Mucosa of rectum (tissue), 2 donors: Measurements from ENCODE around the gene EIF2S1.

Source experiments
- H3K27ac ChIP-seq, 2 donors: one replicate each; pipeline ENCODE4 v1.7.0; 2013; ENCODE audit warnings: inconsistent platforms in 2 of 2, low read depth in 2 of 2, low read length in 2 of 2
- H3K27me3 ChIP-seq, 2 donors: one replicate each; pipeline ENCODE4 v1.7.0; 2013; ENCODE audit warnings: low read length in 2 of 2; ENCODE audit not compliant: control insufficient read depth in 2 of 2, insufficient read depth in 2 of 2
- H3K36me3 ChIP-seq, 2 donors: one replicate each; pipeline ENCODE4 v1.7.0; 2013; ENCODE audit warnings: low read length in 2 of 2; ENCODE audit not compliant: control insufficient read depth in 2 of 2, insufficient read depth in 2 of 2
- H3K4me1 ChIP-seq, 2 donors: one replicate each; pipeline ENCODE4 v1.7.0; 2013; ENCODE audit warnings: low read length in 2 of 2, mild to moderate bottlenecking in 1 of 2; ENCODE audit not compliant: control insufficient read depth in 2 of 2, insufficient read depth in 2 of 2
- H3K4me3 ChIP-seq, 2 donors: one replicate each; pipeline ENCODE4 v1.7.0; 2013; ENCODE audit warnings: low read length in 2 of 2
- H3K9ac ChIP-seq, 2 donors: one replicate each; pipeline ENCODE4 v1.7.0; 2013; ENCODE audit warnings: low read length in 2 of 2, low read depth in 1 of 2, mild to moderate bottlenecking in 1 of 2
- H3K9me3 ChIP-seq, 2 donors: one replicate each; pipeline ENCODE4 v1.7.0; 2013; ENCODE audit warnings: low read length in 2 of 2; ENCODE audit not compliant: control insufficient read depth in 2 of 2
- donor health status: healthy.
- donor health status: Normal muscosa, but diverticular disease.

Gene EIF2S1

DNA sequence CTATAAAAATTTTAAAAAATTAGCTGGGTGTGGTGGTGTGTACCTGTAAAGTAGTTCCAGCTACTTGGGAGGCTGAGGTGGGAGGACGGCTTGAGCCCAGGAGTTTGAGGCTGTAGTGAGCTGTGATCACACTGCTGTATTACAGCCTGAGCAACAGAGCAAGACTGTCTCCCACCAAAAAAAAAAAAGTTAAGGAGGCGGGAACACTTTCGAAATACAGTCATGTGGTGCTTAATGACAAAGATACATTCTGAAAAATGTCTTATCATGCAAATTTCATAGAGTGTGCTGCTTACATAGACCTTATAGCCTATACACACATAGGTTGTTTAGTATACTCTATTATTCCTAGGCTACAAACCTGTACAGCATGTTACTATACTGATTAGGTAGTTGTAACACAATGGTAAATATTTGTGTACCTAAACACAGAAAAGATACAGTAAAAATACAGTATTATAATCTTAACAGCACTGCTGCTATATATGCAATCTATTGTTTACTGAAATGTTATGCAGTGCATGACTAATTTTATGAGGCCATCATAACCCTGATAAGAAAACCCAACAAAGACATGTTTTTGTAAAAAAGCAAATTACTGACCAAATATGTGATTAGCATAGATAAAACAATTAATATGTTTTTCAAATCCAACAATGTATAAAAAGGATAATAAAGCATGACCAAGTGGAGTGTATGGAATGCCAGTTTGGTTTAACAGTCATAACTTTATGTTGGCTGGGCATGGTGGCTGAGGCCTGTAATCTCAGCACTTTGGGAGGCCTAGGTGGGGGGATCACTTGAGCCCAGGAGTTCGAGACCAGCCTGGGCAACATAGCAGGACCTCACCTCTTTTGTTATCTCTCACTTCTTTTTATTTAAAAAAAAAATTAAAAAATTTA is 11.4 kb downstream of the EIF2S1 start:
- peaks cover 66 to 70% of the 10 kb centered on the region in 2 donors for H3K36me3 ChIP-seq
- no peaks in the 10 kb centered on the region for H3K4me1 ChIP-seq
- H3K27me3 ChIP-seq = no peaks in the 10 kb centered on the region
- H3K9me3 ChIP-seq = no peaks in the 10 kb centered on the region
- no peak overlapping the region for H3K27ac ChIP-seq
- H3K9ac ChIP-seq = no peak overlapping the region
- no peak overlapping the region for H3K4me3 ChIP-seq

DNA sequence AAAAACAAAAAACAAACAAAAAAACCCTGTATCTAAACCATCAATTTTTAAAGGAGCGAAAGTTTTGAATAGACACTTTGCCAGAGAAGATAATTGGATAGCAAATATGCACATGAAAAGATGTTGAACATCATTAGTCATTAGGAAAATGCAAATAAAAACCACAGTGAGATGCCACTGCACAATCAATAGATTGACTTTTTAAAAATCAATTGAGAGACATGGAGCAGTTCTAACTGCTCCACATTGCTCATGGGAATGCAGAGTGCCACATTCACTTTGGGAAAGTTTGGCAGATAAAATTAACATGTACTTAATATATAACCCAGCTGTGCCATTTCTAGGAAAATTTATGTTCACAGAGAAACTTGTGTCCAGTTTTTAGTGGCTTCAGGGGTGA is 12.7 kb downstream of the EIF2S1 start:
- peaks cover 63 to 76% of the 10 kb centered on the region in 2 donors for H3K36me3 ChIP-seq
- H3K9me3 ChIP-seq = no peaks in the 10 kb centered on the region
- H3K4me3 ChIP-seq = no peak overlapping the region
- no peaks in the 10 kb centered on the region for H3K27me3 ChIP-seq
- H3K9ac ChIP-seq = no peak overlapping the region
- H3K4me1 ChIP-seq = no peaks in the 10 kb centered on the region
- no peak overlapping the region for H3K27ac ChIP-seq

DNA sequence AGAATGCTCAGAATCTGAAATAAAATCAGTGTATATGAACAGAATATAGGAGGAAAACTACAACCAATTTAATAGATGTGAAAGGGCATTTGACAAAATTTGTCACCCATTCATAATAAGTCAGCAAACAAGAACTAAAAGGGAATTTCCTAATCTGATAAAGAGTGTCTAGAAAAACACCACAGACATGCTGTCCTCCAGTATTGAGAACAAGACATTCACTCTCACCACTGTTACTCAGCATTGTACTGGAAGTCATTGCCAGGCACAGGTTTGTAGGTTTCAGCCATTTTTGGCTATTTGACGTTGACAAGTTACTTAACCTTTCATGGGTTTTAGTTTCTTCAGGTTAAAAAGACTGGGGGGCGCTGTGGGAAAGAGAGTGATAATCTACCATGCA is 13.2 kb downstream of the EIF2S1 start:
- Histone ChIP-seq H3K27me3 (no peaks in the 10 kb centered on the region), H3K4me1 (no peaks in the 10 kb centered on the region), H3K27ac (no peak overlapping the region), H3K9me3 (no peaks in the 10 kb centered on the region), H3K36me3 (peaks cover 61 to 74% of the 10 kb centered on the region in 2 donors), H3K9ac (no peak overlapping the region), H3K4me3 (no peak overlapping the region)

DNA sequence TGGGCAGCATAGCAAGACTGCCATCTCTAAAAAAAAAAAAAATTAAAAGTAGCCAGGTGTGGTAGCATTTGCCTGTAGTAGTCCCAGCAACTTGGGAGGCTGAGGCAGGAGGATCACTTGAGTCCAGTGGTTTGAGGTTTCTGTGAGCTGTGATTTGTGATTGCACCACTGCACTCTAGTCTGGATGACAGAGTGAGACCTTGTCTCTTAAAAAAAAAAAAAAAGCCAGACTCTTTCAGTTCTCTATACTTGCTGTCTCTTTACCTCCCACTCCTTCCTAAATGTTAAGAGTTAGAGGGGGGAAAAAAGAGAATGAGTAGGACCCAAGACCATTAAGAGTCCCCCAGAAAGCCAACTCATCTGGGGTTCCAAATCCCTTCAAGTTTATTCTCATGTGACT is 17.8 kb downstream of the EIF2S1 start:
- Histone ChIP-seq H3K4me1 (no peaks in the 10 kb centered on the region), H3K9ac (no peak overlapping the region), H3K27me3 (no peaks in the 10 kb centered on the region), H3K9me3 (no peaks in the 10 kb centered on the region), H3K36me3 (peaks cover 60 to 78% of the 10 kb centered on the region in 2 donors), H3K27ac (no peak overlapping the region), H3K4me3 (no peak overlapping the region)

DNA sequence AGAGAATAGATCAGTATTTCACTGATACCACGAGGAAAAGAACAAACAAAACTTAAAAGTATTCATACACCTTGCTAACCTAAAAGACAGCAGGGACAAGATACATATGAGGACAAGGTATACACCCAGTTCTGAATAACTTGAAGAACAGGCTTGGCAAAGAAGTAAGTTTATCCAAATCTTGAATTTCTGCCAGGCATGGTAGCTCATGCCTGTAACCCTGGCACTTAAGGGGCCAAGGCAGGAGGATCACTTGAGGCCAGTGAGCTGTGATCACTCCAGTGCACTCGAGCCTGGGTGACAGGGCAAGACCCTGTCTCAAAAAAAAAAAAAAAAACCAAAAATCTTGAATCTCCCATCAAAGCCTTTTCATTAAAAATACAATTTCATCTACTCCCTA is 25.0 kb downstream of the EIF2S1 start:
- Histone ChIP-seq H3K27me3 (no peaks in the 10 kb centered on the region), H3K4me3 (no peak overlapping the region), H3K9ac (no peak overlapping the region), H3K9me3 (no peaks in the 10 kb centered on the region), H3K27ac (no peak overlapping the region), H3K4me1 (no peaks in the 10 kb centered on the region), H3K36me3 (peaks cover 67 to 68% of the 10 kb centered on the region in 2 donors)

DNA sequence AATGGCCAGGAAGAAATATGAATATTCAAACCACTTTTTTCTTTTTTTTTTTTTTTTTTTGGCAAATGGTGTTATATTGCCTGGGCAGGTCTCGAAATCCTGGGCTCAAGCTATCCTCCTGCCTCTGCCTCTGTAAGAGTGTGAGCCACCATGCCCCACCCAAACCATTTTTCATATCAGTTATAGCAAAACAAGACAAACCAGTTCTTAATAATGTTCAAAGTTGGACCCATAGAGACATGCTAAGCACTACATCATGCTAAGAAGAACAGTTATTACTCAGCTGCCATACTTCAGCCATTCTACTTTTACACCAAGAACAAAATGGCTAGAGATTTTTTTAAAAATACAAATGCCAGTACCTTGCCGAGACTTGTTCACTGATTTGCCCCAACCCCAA is 25.5 kb downstream of the EIF2S1 start:
- Histone ChIP-seq H3K9ac (no peak overlapping the region), H3K36me3 (peaks cover 63 to 70% of the 10 kb centered on the region in 2 donors), H3K27me3 (no peaks in the 10 kb centered on the region), H3K27ac (no peak overlapping the region), H3K9me3 (no peaks in the 10 kb centered on the region), H3K4me3 (no peak overlapping the region), H3K4me1 (no peaks in the 10 kb centered on the region)

DNA sequence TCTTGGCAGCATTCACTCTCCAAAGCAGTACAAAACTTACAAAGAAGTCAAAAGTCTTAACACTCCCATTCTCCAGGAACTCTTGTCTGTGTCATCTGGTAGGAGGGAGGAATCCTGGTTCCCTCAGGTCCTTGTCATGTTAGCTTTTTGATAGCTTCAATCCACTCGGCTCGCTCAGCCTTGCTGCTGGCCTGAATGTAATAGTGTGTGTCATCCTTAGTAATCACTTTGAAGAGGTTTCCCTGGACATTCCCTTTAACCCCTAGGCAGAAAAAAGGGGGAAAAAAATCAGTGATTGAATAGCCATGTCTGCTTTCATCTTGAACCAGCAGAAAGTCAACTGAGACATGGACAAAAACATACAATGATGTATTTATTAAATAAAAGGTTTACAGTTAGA is 27.1 kb downstream of the EIF2S1 start:
- no peaks in the 10 kb centered on the region for H3K9me3 ChIP-seq
- no peak overlapping the region for H3K27ac ChIP-seq
- H3K9ac ChIP-seq = no peak overlapping the region
- peaks cover 53 to 65% of the 10 kb centered on the region in 2 donors for H3K36me3 ChIP-seq
- H3K4me3 ChIP-seq = no peak overlapping the region
- H3K27me3 ChIP-seq = no peaks in the 10 kb centered on the region
- no peaks in the 10 kb centered on the region for H3K4me1 ChIP-seq

DNA sequence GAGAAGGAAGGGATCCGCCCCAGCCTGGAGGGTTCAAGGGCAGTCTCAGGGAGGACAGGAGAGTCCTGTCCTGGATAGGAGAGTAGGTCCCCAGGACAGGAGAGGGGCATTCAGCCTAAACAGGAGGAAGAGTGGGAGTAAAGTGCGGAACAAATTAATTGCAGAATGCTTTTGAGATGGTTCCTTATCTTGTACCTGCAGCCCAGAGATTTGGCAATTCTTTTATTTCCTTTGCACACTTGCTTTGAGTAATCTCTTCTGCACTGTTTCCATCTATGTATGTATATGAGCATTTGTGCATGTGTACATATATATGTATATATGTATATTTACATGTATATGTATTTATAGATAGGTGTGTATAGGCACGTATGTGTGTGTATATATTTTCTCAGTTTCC is 29.1 kb downstream of the EIF2S1 start:
- H3K36me3 ChIP-seq = peaks cover 44 to 58% of the 10 kb centered on the region in 2 donors
- no peak overlapping the region for H3K27ac ChIP-seq
- H3K4me3 ChIP-seq = no peak overlapping the region
- no peaks in the 10 kb centered on the region for H3K4me1 ChIP-seq
- no peak overlapping the region for H3K9ac ChIP-seq
- no peaks in the 10 kb centered on the region for H3K9me3 ChIP-seq
- no peaks in the 10 kb centered on the region for H3K27me3 ChIP-seq

DNA sequence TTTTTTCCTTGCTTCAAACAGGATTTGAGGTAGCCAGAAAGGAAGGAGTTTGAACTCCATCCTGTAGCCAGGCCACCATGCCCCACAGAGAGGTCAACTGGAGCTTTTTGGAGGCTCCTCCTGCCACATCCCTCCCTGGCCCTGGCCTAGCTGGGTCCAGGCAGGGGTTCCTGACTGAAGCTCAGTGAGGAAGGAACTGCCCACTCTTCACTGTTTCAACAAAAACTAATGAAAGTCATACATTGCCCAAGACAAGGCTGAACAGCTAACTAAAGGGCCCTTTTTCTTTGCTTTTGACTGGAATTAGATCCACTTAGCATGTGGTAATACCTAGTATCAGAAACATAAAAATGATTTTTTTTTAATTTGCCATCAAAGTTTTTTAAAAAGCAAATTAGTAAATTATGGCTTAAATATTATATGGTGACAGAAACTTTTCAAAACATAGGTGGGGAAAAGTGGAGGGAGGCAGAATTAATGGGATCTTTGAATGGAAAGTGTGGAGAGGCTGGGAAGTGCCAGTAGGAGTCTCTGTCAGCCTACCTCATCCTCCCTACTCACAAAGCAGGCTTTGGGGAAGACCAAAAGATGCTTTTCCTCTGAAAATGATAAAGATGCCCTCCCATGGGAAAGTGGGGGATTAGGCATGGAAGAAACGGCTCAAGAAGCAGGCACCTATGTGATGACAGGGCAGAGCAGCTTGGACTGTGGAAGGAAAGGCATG is 29.8 kb downstream of the EIF2S1 start:
- Histone ChIP-seq H3K36me3 (peaks cover 42 to 52% of the 10 kb centered on the region in 2 donors), H3K27ac (no peak overlapping the region), H3K27me3 (no peaks in the 10 kb centered on the region), H3K4me3 (no peak overlapping the region), H3K9ac (no peak overlapping the region), H3K4me1 (no peaks in the 10 kb centered on the region), H3K9me3 (no peaks in the 10 kb centered on the region)

DNA sequence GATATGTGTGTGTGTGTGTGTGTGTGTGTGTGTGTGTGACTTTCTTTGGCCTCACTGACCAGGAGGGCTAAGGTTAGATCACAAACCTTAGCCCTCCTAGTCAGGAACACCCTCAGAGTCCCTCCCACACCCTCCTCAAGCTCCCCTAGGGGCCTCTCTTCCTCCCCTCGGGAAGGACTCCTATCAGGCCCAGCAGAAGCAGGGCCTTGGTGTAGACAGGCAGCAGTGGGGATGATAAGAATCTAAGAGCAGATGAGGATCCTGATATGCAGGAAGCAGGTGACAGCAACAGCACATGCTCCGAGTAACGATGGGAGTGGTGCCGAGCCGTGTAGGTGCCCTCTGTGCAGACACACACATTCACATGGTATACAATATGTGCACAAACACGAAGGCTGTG is 31.1 kb downstream of the EIF2S1 start:
- H3K27ac ChIP-seq = no peak overlapping the region
- H3K9ac ChIP-seq = no peak overlapping the region
- no peaks in the 10 kb centered on the region for H3K9me3 ChIP-seq
- H3K36me3 ChIP-seq = peaks cover 32 to 41% of the 10 kb centered on the region in 2 donors
- H3K27me3 ChIP-seq = no peaks in the 10 kb centered on the region
- no peak overlapping the region for H3K4me3 ChIP-seq
- no peaks in the 10 kb centered on the region for H3K4me1 ChIP-seq
